Middle frontal gyrus (tissue), 1 donor: ENCODE measurements around the gene GHSR.
"Not testable (repeated sequence)": the region's sequence is repeated elsewhere in the genome, so short reads cannot be mapped to it uniquely, and the experiment has no call there.

ENCODE experiments used
- DNase-seq: peaks from one replicate; pipeline ENCODE4 v3.0.0-alpha.2; 2015; ENCODE audit warnings: low spot score; ENCODE audit errors: extremely low spot score

Gene GHSR

GRCh38 chr3:172447611-172448579 is at the start of gene GHSR:
Gene GHSR, minus strand, starts transcription at chr3:172448456. Its CDS starts 43 bp downstream, at chr3:172448413.
- no peak for DNase-seq

GRCh38 chr3:172490198-172490669 is 42.0 kb upstream of the GHSR start:
- not testable (repeated sequence) for DNase-seq

- no peak for DNase-seq
Measured at GRCh38 chr3:172478116-172478515, 29.9 kb upstream of the GHSR start.

GRCh38 chr3:172476347-172476746 is 28.1 kb upstream of the GHSR start:
- DNase-seq = no peak

- DNase-seq = no peak
Measured at GRCh38 chr3:172475703-172476102, 27.4 kb upstream of the GHSR start.

- DNase-seq = no peak
Measured at GRCh38 chr3:172471903-172472302, 23.6 kb upstream of the GHSR start.

GRCh38 chr3:172470588-172470987 is 22.3 kb upstream of the GHSR start:
- DNase-seq = no peak

GRCh38 chr3:172467170-172467824 is 19.0 kb upstream of the GHSR start:
- no peak for DNase-seq

- no peak for DNase-seq
Measured at GRCh38 chr3:172466553-172467130, 18.4 kb upstream of the GHSR start.

GRCh38 chr3:172465281-172465680 is 17.0 kb upstream of the GHSR start:
- no peak for DNase-seq

GRCh38 chr3:172464306-172464705 is 16.1 kb upstream of the GHSR start:
- DNase-seq = no peak

- no peak for DNase-seq
Measured at GRCh38 chr3:172461530-172462138, 13.4 kb upstream of the GHSR start.

GRCh38 chr3:172456404-172456803 is 8.1 kb upstream of the GHSR start:
- DNase-seq = no peak

GRCh38 chr3:172454180-172454579 is 5.9 kb upstream of the GHSR start:
- DNase-seq = no peak

GRCh38 chr3:172449466-172450149 is 1.4 kb upstream of the GHSR start:
- no peak for DNase-seq

GRCh38 chr3:172448661-172449465 is 607 bp upstream of the GHSR start:
- DNase-seq = no peak

GRCh38 chr3:172446198-172446597 is 2.1 kb downstream of the GHSR start:
- no peak for DNase-seq

GRCh38 chr3:172444821-172445220 is 3.4 kb downstream of the GHSR start:
- no peak for DNase-seq

GRCh38 chr3:172442606-172443005 is 5.7 kb downstream of the GHSR start:
- no peak for DNase-seq

- DNase-seq = no peak
Measured at GRCh38 chr3:172441581-172441980, 6.7 kb downstream of the GHSR start.
